Right forelimb (tissue), 1 donor: ENCODE measurements around the gene EHD1.

Experiments used
- DNase-seq: peaks from one replicate; pipeline ENCODE4 v3.0.0-alpha.2; 2018

EHD1 gene

GRCh38 chr11:64878494-64879243 is at the start of gene EHD1:
TSS of gene EHD1 (minus strand) at chr11:64878621. CDS start at chr11:64878464, 157 bp downstream.
- peak; percentile 100 for DNase-seq

- DNase-seq = no peak
Measured at GRCh38 chr11:64926689-64927088, 48.3 kb upstream of the EHD1 start.

GRCh38 chr11:64925536-64926436 is 47.4 kb upstream of the EHD1 start:
- DNase-seq = no peak

GRCh38 chr11:64924910-64925284 is 46.5 kb upstream of the EHD1 start:
- peak; percentile 54 for DNase-seq

GRCh38 chr11:64923944-64924909 is 45.8 kb upstream of the EHD1 start, which contains the start of gene PPP2R5B:
TSS of gene PPP2R5B (plus strand) at chr11:64924689. CDS start at chr11:64925735, 1,046 bp downstream.
- peak; percentile 92 for DNase-seq

GRCh38 chr11:64923151-64923661 is 44.8 kb upstream of the EHD1 start:
- DNase-seq = no peak

GRCh38 chr11:64921384-64921783 is 43.0 kb upstream of the EHD1 start:
- DNase-seq = no peak

GRCh38 chr11:64920124-64920523 is 41.7 kb upstream of the EHD1 start:
- no peak for DNase-seq

GRCh38 chr11:64919627-64920026 is 41.2 kb upstream of the EHD1 start:
- DNase-seq = no peak

- DNase-seq = no peak
Measured at GRCh38 chr11:64918017-64918416, 39.6 kb upstream of the EHD1 start.

- DNase-seq = no peak
Measured at GRCh38 chr11:64917663-64917995, 39.2 kb upstream of the EHD1 start.

GRCh38 chr11:64916775-64917662 is 38.6 kb upstream of the EHD1 start, which contains the start of gene ATG2A:
TSS of gene ATG2A (minus strand) at chr11:64917209. CDS start at chr11:64917135, 74 bp downstream.
- peak; percentile 98 for DNase-seq

- DNase-seq = no peak
Measured at GRCh38 chr11:64916040-64916774, 37.8 kb upstream of the EHD1 start.

- no peak for DNase-seq
Measured at GRCh38 chr11:64915376-64915887, 37.0 kb upstream of the EHD1 start.

- no peak for DNase-seq
Measured at GRCh38 chr11:64914123-64914522, 35.7 kb upstream of the EHD1 start.

- no peak for DNase-seq
Measured at GRCh38 chr11:64913171-64913727, 34.8 kb upstream of the EHD1 start.

GRCh38 chr11:64911689-64912088 is 33.3 kb upstream of the EHD1 start:
- DNase-seq = no peak

- DNase-seq = no peak
Measured at GRCh38 chr11:64911142-64911541, 32.7 kb upstream of the EHD1 start.

- DNase-seq = no peak
Measured at GRCh38 chr11:64910451-64911093, 32.2 kb upstream of the EHD1 start.
